ENCODE data around the gene SPAG16. TPM values are rescaled to one million over a fixed set of nuclear protein-coding genes. Genes with fewer than 3 reads are reported as not detected.

The SPAG16 gene
- total and polyA plus RNA-seq, 5 donors: 19.9 to 28.7 (median 23.2) TPM

GRCh38 chr2:214226061-214226460 lies 941.8 kb downstream of the SPAG16 start:
- WGBS: 85% methylated on average over 2 of the region's 2 CpGs
- H3K4me3 ChIP-seq (ENCODE audit: low read length): no peak overlapping the region
- H3K9me3 ChIP-seq (ENCODE audit: control insufficient read depth, low read length): no peaks in the 10 kb centered on the region
- H3K27ac ChIP-seq (ENCODE audit: low read length): no peak overlapping the region
- ATAC-seq (no peak), DNase-seq (no peak)
- H3K4me1 ChIP-seq (ENCODE audit: control insufficient read depth, insufficient read depth, low read length): no peaks in the 10 kb centered on the region
- intact Hi-C loops (cut with DNase I): no loop called here
- no peaks in the 10 kb centered on the region for H3K27me3 ChIP-seq (ENCODE audit: control insufficient read depth, insufficient read depth)

GRCh38 chr2:214232271-214232670 lies 948.0 kb downstream of the SPAG16 start:
- H3K27me3 ChIP-seq (ENCODE audit: control insufficient read depth, insufficient read depth): no peaks in the 10 kb centered on the region
- ATAC-seq (no peak), DNase-seq (no peak)
- H3K4me1 ChIP-seq (ENCODE audit: control insufficient read depth, insufficient read depth, low read length): no peaks in the 10 kb centered on the region
- H3K4me3 ChIP-seq (ENCODE audit: low read length): no peak overlapping the region
- no peaks in the 10 kb centered on the region for H3K9me3 ChIP-seq (ENCODE audit: control insufficient read depth, low read length)
- H3K27ac ChIP-seq (ENCODE audit: low read length): no peak overlapping the region
- 65% methylated on average over 2 of the region's 2 CpGs for WGBS
- intact Hi-C loops (cut with DNase I): no loop called here

- intact Hi-C loops (cut with DNase I): no loop called here
- DNase-seq (no peak), ATAC-seq (no peak)
- Histone ChIP-seq H3K4me1 (ENCODE audit: control insufficient read depth, insufficient read depth, low read length) (no peaks in the 10 kb centered on the region), H3K27ac (ENCODE audit: low read length) (no peak overlapping the region), H3K27me3 (ENCODE audit: control insufficient read depth, insufficient read depth) (no peaks in the 10 kb centered on the region), H3K9me3 (ENCODE audit: control insufficient read depth, low read length) (no peaks in the 10 kb centered on the region), H3K4me3 (ENCODE audit: low read length) (no peak overlapping the region)
Observed at GRCh38 chr2:214233164-214233563, 948.9 kb downstream of the SPAG16 start.

GRCh38 chr2:214242797-214243196 lies 958.5 kb downstream of the SPAG16 start:
- ATAC-seq (no peak), DNase-seq (no peak)
- H3K27me3 ChIP-seq (ENCODE audit: control insufficient read depth, insufficient read depth): no peaks in the 10 kb centered on the region
- WGBS: 80% methylated on average over 1 of the region's 1 CpG
- H3K4me3 ChIP-seq (ENCODE audit: low read length): no peak overlapping the region
- no peak overlapping the region for H3K27ac ChIP-seq (ENCODE audit: low read length)
- intact Hi-C loops (cut with DNase I): no loop called here
- H3K9me3 ChIP-seq (ENCODE audit: control insufficient read depth, low read length): no peaks in the 10 kb centered on the region
- H3K4me1 ChIP-seq (ENCODE audit: control insufficient read depth, insufficient read depth, low read length): no peaks in the 10 kb centered on the region

- intact Hi-C loops (cut with DNase I): no loop called here
- WGBS: 68% methylated on average over 1 of the region's 1 CpG
- H3K27me3 ChIP-seq (ENCODE audit: control insufficient read depth, insufficient read depth): no peaks in the 10 kb centered on the region
- no peak overlapping the region for H3K27ac ChIP-seq (ENCODE audit: low read length)
- H3K9me3 ChIP-seq (ENCODE audit: control insufficient read depth, low read length): no peaks in the 10 kb centered on the region
- DNase-seq (no peak), ATAC-seq (no peak)
- H3K4me1 ChIP-seq (ENCODE audit: control insufficient read depth, insufficient read depth, low read length): no peaks in the 10 kb centered on the region
- no peak overlapping the region for H3K4me3 ChIP-seq (ENCODE audit: low read length)
Observed at GRCh38 chr2:214244847-214245246, 960.6 kb downstream of the SPAG16 start.

GRCh38 chr2:214246417-214246816 lies 962.2 kb downstream of the SPAG16 start:
- H3K9me3 ChIP-seq (ENCODE audit: control insufficient read depth, low read length): no peaks in the 10 kb centered on the region
- no peaks in the 10 kb centered on the region for H3K27me3 ChIP-seq (ENCODE audit: control insufficient read depth, insufficient read depth)
- ATAC-seq: no peak
- intact Hi-C loops (cut with DNase I): no loop called here
- no peak overlapping the region for H3K4me3 ChIP-seq (ENCODE audit: low read length)
- no peak overlapping the region for H3K27ac ChIP-seq (ENCODE audit: low read length)
- no peaks in the 10 kb centered on the region for H3K4me1 ChIP-seq (ENCODE audit: control insufficient read depth, insufficient read depth, low read length)
- DNase-seq: no peak

- Histone ChIP-seq H3K4me1 (ENCODE audit: control insufficient read depth, insufficient read depth, low read length) (no peaks in the 10 kb centered on the region), H3K27ac (ENCODE audit: low read length) (no peak overlapping the region), H3K27me3 (ENCODE audit: control insufficient read depth, insufficient read depth) (no peaks in the 10 kb centered on the region), H3K9me3 (ENCODE audit: control insufficient read depth, low read length) (no peaks in the 10 kb centered on the region), H3K4me3 (ENCODE audit: low read length) (no peak overlapping the region)
- 84% methylated on average over 3 of the region's 3 CpGs for WGBS
- ATAC-seq: no peak
- no peak for DNase-seq
- intact Hi-C loops (cut with DNase I): no loop called here
Observed at GRCh38 chr2:214247531-214247930, 963.3 kb downstream of the SPAG16 start.

- DNase-seq: no peak
- H3K4me1 ChIP-seq (ENCODE audit: control insufficient read depth, insufficient read depth, low read length): no peaks in the 10 kb centered on the region
- intact Hi-C loops (cut with DNase I): no loop called here
- no peak for ATAC-seq
- no peak overlapping the region for H3K27ac ChIP-seq (ENCODE audit: low read length)
- no peaks in the 10 kb centered on the region for H3K27me3 ChIP-seq (ENCODE audit: control insufficient read depth, insufficient read depth)
- no peaks in the 10 kb centered on the region for H3K9me3 ChIP-seq (ENCODE audit: control insufficient read depth, low read length)
- 60% methylated on average over 1 of the region's 1 CpG for WGBS
- no peak overlapping the region for H3K4me3 ChIP-seq (ENCODE audit: low read length)
Observed at GRCh38 chr2:214255046-214255445, 970.8 kb downstream of the SPAG16 start.

- Histone ChIP-seq H3K4me3 (ENCODE audit: low read length) (no peak overlapping the region), H3K4me1 (ENCODE audit: control insufficient read depth, insufficient read depth, low read length) (no peaks in the 10 kb centered on the region), H3K27me3 (ENCODE audit: control insufficient read depth, insufficient read depth) (no peaks in the 10 kb centered on the region), H3K27ac (ENCODE audit: low read length) (no peak overlapping the region), H3K9me3 (ENCODE audit: control insufficient read depth, low read length) (no peaks in the 10 kb centered on the region)
- no peak for ATAC-seq
- 75% methylated on average over 1 of the region's 1 CpG for WGBS
- no peak for DNase-seq
- intact Hi-C loops (cut with DNase I): no loop called here
Observed at GRCh38 chr2:214261683-214262082, 977.4 kb downstream of the SPAG16 start.

- no peaks in the 10 kb centered on the region for H3K27me3 ChIP-seq (ENCODE audit: control insufficient read depth, insufficient read depth)
- H3K27ac ChIP-seq (ENCODE audit: low read length): no peak overlapping the region
- ATAC-seq (no peak), DNase-seq (no peak)
- 30% methylated on average over 1 of the region's 1 CpG for WGBS
- no peak overlapping the region for H3K4me3 ChIP-seq (ENCODE audit: low read length)
- H3K4me1 ChIP-seq (ENCODE audit: control insufficient read depth, insufficient read depth, low read length): no peaks in the 10 kb centered on the region
- no peaks in the 10 kb centered on the region for H3K9me3 ChIP-seq (ENCODE audit: control insufficient read depth, low read length)
- intact Hi-C loops (cut with DNase I): no loop called here
Observed at GRCh38 chr2:214264171-214264570, 979.9 kb downstream of the SPAG16 start.

- Histone ChIP-seq H3K27ac (ENCODE audit: low read length) (no peak overlapping the region), H3K4me1 (ENCODE audit: control insufficient read depth, insufficient read depth, low read length) (no peaks in the 10 kb centered on the region), H3K9me3 (ENCODE audit: control insufficient read depth, low read length) (no peaks in the 10 kb centered on the region), H3K4me3 (ENCODE audit: low read length) (no peak overlapping the region), H3K27me3 (ENCODE audit: control insufficient read depth, insufficient read depth) (no peaks in the 10 kb centered on the region)
- 65% methylated on average over 3 of the region's 3 CpGs for WGBS
- DNase-seq (no peak), ATAC-seq (no peak)
- intact Hi-C loops (cut with DNase I): no loop called here
Observed at GRCh38 chr2:214265991-214266489, 981.8 kb downstream of the SPAG16 start.

- no peak for DNase-seq
- Histone ChIP-seq H3K27me3 (ENCODE audit: control insufficient read depth, insufficient read depth) (no peaks in the 10 kb centered on the region), H3K9me3 (ENCODE audit: control insufficient read depth, low read length) (no peaks in the 10 kb centered on the region), H3K4me3 (ENCODE audit: low read length) (no peak overlapping the region), H3K27ac (ENCODE audit: low read length) (no peak overlapping the region), H3K4me1 (ENCODE audit: control insufficient read depth, insufficient read depth, low read length) (no peaks in the 10 kb centered on the region)
- no peak for ATAC-seq
- WGBS: 84% methylated on average over 9 of the region's 9 CpGs
- intact Hi-C loops (cut with DNase I): no loop called here
Observed at GRCh38 chr2:214277880-214278279, 993.6 kb downstream of the SPAG16 start.

Measured in right cardiac atrium (tissue), 5 donors.